HEK293 (cell line): ENCODE measurements around the gene ANP32A.

Experiments used
- CTCF ChIA-PET: fragments of 350-600 bp; formaldehyde crosslinking; extraction: SDS; loops from one replicate; lab custom pipeline; 2021; ENCODE audit warnings: antibody characterized with exemption; lab: Yijun Ruan, JAX
- POLR2A ChIA-PET: fragments of 300-600 bp; formaldehyde crosslinking; extraction: SDS; loops from one replicate; lab custom pipeline; 2020; ENCODE audit warnings: antibody characterized with exemption, inconsistent platforms; lab: Yijun Ruan, JAX
- H3K27ac ChIP-seq: fragments of 200-500 bp; sonication (Bioruptor generic); 2 replicates; pipeline ENCODE4 v1.5.1; 2014; ENCODE audit warnings: low read depth, low read length, control low read depth, inconsistent platforms; ENCODE audit errors: extremely low read depth
- H3K36me3 ChIP-seq, 2 experiments: fragments of 200-500 bp in 1 of 2; sonication (Bioruptor generic) in 1 of 2; 1 replicate in 1 of 2; 2 replicates in 1 of 2; pipeline ENCODE4 v1.5.1; 2014 to 2017; ENCODE audit warnings: inconsistent platforms in 2 of 2, low read length in 2 of 2; ENCODE audit not compliant: control insufficient read depth in 2 of 2, insufficient read depth in 1 of 2
- H3K4me1 ChIP-seq: fragments of 200-500 bp; sonication (Bioruptor generic); 2 replicates; pipeline ENCODE4 v1.5.1; 2014; ENCODE audit warnings: mild to moderate bottlenecking, low read length, inconsistent platforms; ENCODE audit not compliant: control insufficient read depth, insufficient read depth
- H3K4me3 ChIP-seq: 2 replicates; pipeline ENCODE4 v1.5.1; 2011; ENCODE audit warnings: low read depth, mild to moderate bottlenecking, control low read depth, low read length, moderate library complexity
- H3K9me3 ChIP-seq: fragments of 200-500 bp; sonication (Bioruptor generic); 2 replicates; pipeline ENCODE4 v1.5.1; 2014; ENCODE audit warnings: low read depth, low read length, inconsistent platforms; ENCODE audit not compliant: control insufficient read depth, insufficient read depth
- GLIS2 ChIP-seq: fragments of 450-650 bp; formaldehyde crosslinking; IDR thresholded peaks from 2 replicates; pipeline ENCODE4 v1.5.1; 2016; ENCODE audit warnings: missing biosample characterization, missing genetic modification characterization
- IKZF3 ChIP-seq: fragments of 450-650 bp; IDR thresholded peaks from 2 replicates; pipeline ENCODE4 v1.5.0; 2018; ENCODE audit warnings: missing biosample characterization, mild to moderate bottlenecking, missing genetic modification characterization, moderate library complexity
- KLF1 ChIP-seq: fragments of 450-650 bp; formaldehyde crosslinking; IDR thresholded peaks from 2 replicates; pipeline ENCODE4 v1.5.1; 2016; ENCODE audit warnings: missing biosample characterization, missing genetic modification characterization
- PRDM1 ChIP-seq: fragments of 450-650 bp; formaldehyde crosslinking; IDR thresholded peaks from 2 replicates; pipeline ENCODE4; 2016; ENCODE audit warnings: missing biosample characterization, missing genetic modification characterization
- PRDM10 ChIP-seq: fragments of 450-650 bp; formaldehyde crosslinking; IDR thresholded peaks from 2 replicates; pipeline ENCODE4 v1.5.1; 2016; ENCODE audit warnings: missing biosample characterization, missing genetic modification characterization
- SP3 ChIP-seq: fragments of 450-650 bp; formaldehyde crosslinking; IDR thresholded peaks from 2 replicates; pipeline ENCODE4 v1.5.1; 2016; ENCODE audit warnings: missing biosample characterization, missing genetic modification characterization
- TCF7L2 ChIP-seq: IDR thresholded peaks from 2 replicates; pipeline ENCODE4 v1.6.1; 2011; ENCODE audit warnings: low read depth, mild to moderate bottlenecking, inconsistent platforms, low read length, moderate library complexity, borderline replicate concordance
- ZBTB49 ChIP-seq: fragments of 450-650 bp; formaldehyde crosslinking; IDR thresholded peaks from 2 replicates; pipeline ENCODE4 v1.5.1; 2016; ENCODE audit warnings: missing biosample characterization, missing genetic modification characterization, low read depth
- ZBTB8A ChIP-seq: fragments of 450-650 bp; formaldehyde crosslinking; IDR thresholded peaks from 2 replicates; pipeline ENCODE4 v1.5.1; 2016; ENCODE audit warnings: missing biosample characterization, missing genetic modification characterization
- ZFHX2 ChIP-seq: fragments of 450-650 bp; formaldehyde crosslinking; conservative IDR thresholded peaks from 2 replicates; pipeline ENCODE4 v1.5.1; 2016; ENCODE audit warnings: missing biosample characterization, missing genetic modification characterization
- ZNF148 ChIP-seq: fragments of 450-650 bp; formaldehyde crosslinking; IDR thresholded peaks from 2 replicates; pipeline ENCODE4 v1.5.0; 2017; ENCODE audit warnings: missing biosample characterization, missing genetic modification characterization, borderline replicate concordance
- ZNF19 ChIP-seq: fragments of 450-650 bp; formaldehyde crosslinking; IDR thresholded peaks from 2 replicates; pipeline ENCODE4; 2016; ENCODE audit warnings: missing biosample characterization, missing genetic modification characterization, low read depth
- ZNF324 ChIP-seq: fragments of 450-650 bp; formaldehyde crosslinking; IDR thresholded peaks from 2 replicates; pipeline ENCODE4 v1.5.1; 2016; ENCODE audit warnings: missing biosample characterization, missing genetic modification characterization
- ZNF335 ChIP-seq: fragments of 450-650 bp; formaldehyde crosslinking; conservative IDR thresholded peaks from 2 replicates; pipeline ENCODE4 v1.5.1; 2016; ENCODE audit warnings: missing biosample characterization, missing genetic modification characterization
- ZNF596 ChIP-seq: fragments of 450-650 bp; IDR thresholded peaks from 2 replicates; pipeline ENCODE4 v1.5.0; 2018; ENCODE audit warnings: missing biosample characterization, mild to moderate bottlenecking, missing genetic modification characterization, moderate library complexity
- ZNF629 ChIP-seq: fragments of 450-650 bp; formaldehyde crosslinking; IDR thresholded peaks from 2 replicates; pipeline ENCODE4 v1.5.1; 2017; ENCODE audit warnings: missing biosample characterization, missing genetic modification characterization
- ZNF677 ChIP-seq: fragments of 450-650 bp; IDR thresholded peaks from 2 replicates; pipeline ENCODE4 v1.5.0; 2018; ENCODE audit warnings: missing biosample characterization, mild to moderate bottlenecking, missing genetic modification characterization, moderate library complexity
- ZNF692 ChIP-seq: fragments of 450-650 bp; formaldehyde crosslinking; IDR thresholded peaks from 2 replicates; pipeline ENCODE4 v1.5.1; 2016; ENCODE audit warnings: missing biosample characterization, missing genetic modification characterization
- ZSCAN30 ChIP-seq: fragments of 450-650 bp; IDR thresholded peaks from 2 replicates; pipeline ENCODE4 v1.5.1; 2018; ENCODE audit warnings: missing biosample characterization, mild to moderate bottlenecking, missing genetic modification characterization, moderate library complexity

The ANP32A gene

GRCh38 chr15:68821841-68822381 is 1.2 kb upstream of the ANP32A start (continued):
- TF ChIP-seq ZNF19 (tag by site-specific recombination) = no peak
- TF ChIP-seq ZFHX2 = no peak
- no peak for TF ChIP-seq ZNF677
- peak; percentile 51 for TF ChIP-seq IKZF3 (tag by site-specific recombination)
- no peak for TF ChIP-seq ZNF629

- H3K4me1 ChIP-seq = peaks cover 18% of the 10 kb centered on the region
- H3K9me3 ChIP-seq = no peaks in the 10 kb centered on the region
- ChIA-PET CTCF (no interaction called here), POLR2A (interaction anchor here (0.6 to 1.1 kb wide), 6 partner anchors 8 to 632 kb away, joined by 3 to 6 read pairs (median 4); partner anchors contain the start of gene RPLP1)
- no peaks in the 10 kb centered on the region; a peak in 1 of 3 replicates for H3K36me3 ChIP-seq
- TF ChIP-seq SP3 (tag by site-specific recombination) (0 out of 2 replicates have a peak, but pooled peaks have one; percentile 6), IKZF3 (tag by site-specific recombination) (0 out of 2 replicates have a peak, but pooled peaks have one; percentile 39), GLIS2 (tag by site-specific recombination) (peak; percentile 9; the same call in 1 of the 2 replicates), ZBTB8A (tag by site-specific recombination) (peak; percentile 61; the same call in 1 of the 2 replicates), PRDM1 (tag by site-specific recombination) (peak; percentile 60; the same call in 1 of the 2 replicates), ZSCAN30 (0 out of 2 replicates have a peak, but pooled peaks have one; percentile 37), ZFHX2 (peak; percentile 2; the same call in 1 of the 2 replicates), ZNF148 (tag by site-specific recombination) (no peak), PRDM10 (no peak), ZNF324 (no peak), TCF7L2 (peak; percentile 27; the same call in 1 of the 2 replicates), ZNF692 (tag by site-specific recombination) (no peak), ZBTB49 (tag by site-specific recombination) (no peak), KLF1 (tag by site-specific recombination) (no peak), ZNF596 (peak; percentile 50; the same call in 1 of the 2 replicates), ZNF335 (tag by site-specific recombination) (0 out of 2 replicates have a peak, but pooled peaks have one; percentile 51)
- peak overlapping the region; percentile 94 for H3K4me3 ChIP-seq
- H3K27ac ChIP-seq = peak overlapping the region; percentile 99; the same call in 1 of the 2 replicates
These were observed 620 bp upstream of the ANP32A start for GRCh38 chr15:68821190-68821840.
